HG02759 (cell line): Measurements from ENCODE around the gene LIN37.

Experiments
- ATAC-seq: cut with Tn5 transposase; IDR thresholded peaks from one replicate; pipeline ENCODE4 v1.9.1; 2021; ENCODE audit warnings: mild to moderate bottlenecking, moderate library complexity; ENCODE audit not compliant: unreplicated experiment

Gene LIN37, protein sequence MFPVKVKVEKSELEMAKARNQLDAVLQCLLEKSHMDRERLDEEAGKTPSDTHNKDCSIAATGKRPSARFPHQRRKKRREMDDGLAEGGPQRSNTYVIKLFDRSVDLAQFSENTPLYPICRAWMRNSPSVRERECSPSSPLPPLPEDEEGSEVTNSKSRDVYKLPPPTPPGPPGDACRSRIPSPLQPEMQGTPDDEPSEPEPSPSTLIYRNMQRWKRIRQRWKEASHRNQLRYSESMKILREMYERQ

DNA sequence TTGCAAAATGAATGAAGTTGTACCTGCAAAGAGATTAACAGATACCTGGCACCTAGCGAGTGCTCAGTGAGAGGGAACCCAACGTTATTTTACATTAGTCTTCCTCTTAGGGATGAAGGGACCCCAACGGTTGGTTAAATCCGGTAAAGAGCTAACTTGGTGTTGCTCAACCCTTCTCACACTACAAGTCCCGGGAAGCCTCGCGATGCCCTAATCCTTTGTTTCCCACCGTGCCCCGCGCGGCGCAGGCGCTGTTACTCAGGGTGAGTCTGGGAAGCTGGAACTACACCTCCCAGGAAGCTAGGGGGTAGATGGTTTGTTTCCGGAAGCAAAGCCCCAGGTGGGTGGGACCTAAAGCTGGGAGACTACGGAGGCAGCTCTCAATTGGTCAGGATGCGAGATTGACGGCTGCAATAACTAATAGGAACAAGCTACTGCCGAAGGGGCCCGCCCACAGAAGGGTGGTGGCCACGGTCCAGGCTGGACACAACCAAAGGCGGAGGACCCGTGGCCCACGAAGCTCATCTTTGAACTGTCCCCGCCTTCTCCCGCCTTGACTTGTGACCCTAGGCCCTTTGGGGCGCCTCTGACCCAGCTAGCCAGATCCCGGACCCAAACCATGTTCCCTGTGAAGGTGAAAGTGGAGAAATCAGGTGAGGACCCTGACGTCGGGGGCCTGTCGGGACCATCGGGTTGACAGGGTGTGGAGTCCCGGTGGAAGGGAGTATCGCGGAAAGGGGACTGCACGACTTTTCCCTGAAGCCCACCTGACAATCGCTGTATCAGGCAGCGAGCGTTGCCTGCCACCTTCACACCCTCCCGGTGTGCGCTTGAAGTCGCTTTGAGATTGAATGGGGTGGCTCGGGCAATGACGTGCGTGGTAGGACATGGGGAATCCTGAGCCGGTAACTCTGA, at the start of gene LIN37:
Gene LIN37, plus strand, starts transcription at position 471 of the 915 bp plus-strand sequence. Its CDS starts 149 bp downstream, at position 620.
- peak; percentile 69 for ATAC-seq

DNA sequence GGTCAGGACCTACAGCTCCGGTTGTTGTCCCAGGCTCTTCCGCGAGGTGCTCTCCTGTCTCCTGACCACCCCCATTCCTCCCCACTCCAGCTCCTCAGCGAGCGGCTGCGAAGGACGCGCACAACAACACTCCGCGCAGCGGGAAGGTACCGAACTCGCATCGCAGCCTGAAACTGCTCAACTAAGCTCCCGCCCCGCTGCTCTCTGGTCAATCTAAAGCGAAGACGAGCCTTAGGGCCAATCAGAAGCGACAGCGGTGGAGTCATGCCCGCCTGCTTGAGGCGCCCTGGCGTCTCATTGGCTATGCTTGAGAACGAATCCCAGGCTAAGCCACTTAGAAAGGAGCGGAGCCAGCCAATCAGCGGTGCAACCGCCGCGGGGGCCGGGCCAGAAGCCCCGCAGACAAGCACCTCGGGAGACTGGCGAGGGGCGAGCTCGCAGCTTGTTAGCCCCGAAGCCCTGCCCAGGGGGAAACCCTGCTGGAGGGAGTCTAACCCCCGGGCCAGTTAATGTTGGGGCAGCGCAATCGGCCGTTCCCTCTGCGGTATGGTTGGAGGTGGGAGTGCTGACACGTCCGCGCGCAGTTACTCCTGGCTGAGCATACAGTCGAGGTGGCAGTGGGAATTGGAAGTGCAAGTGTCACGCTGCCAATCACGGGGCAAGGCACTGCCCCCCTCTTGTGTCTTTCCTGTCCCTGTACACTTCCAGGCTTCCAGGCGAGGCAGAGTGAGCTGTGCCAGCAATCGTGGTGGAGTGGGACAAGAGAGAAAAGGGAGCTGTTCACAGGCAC, 46.0 kb upstream of the LIN37 start:
- ATAC-seq = peak; percentile 98

DNA sequence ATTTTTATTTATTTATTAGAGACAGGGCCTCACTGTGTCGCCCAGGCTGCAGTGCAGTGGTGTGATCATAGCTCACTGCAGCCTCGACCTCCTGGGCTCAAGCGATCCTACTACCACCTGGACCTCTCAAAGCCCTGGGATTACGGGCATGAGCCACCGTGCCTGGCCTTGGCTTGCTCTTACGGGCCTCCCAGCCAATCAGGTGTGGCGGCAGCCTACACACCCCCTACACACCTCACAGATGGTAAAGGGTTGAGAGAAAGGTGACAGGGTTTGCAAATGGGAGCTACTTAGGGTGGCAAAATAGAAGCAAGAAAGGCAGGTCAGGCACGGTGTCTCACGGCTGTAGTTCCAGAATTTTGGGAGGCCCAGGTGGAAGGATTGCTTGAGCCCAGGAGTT, 45.0 kb upstream of the LIN37 start:
- ATAC-seq = no peak

DNA sequence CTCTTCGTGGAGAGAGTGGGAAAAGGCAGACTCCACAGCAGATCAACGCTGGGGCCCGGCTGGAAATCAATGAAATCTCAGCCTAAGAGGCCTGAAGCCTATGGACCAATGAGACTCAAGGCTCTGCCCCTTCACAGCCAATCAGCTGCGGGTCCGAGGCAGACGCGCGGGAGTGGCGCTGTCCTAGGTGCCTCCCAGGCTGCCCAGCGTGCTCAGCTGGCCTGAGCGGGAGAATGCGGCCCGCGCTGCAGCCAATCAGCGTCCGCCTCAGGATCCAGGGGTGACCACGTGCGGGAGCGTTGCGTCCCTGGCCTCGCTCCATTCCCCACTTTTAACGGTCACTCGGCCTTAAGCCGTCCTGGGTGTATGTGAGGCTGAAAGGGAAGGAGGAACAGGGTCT, 44.2 kb upstream of the LIN37 start, which contains the start of gene ZBTB32:
Gene ZBTB32, plus strand, starts transcription at position 341 of the 400 bp plus-strand sequence. CDS start 10,069 bp downstream, outside the sequence.
- ATAC-seq = no peak

DNA sequence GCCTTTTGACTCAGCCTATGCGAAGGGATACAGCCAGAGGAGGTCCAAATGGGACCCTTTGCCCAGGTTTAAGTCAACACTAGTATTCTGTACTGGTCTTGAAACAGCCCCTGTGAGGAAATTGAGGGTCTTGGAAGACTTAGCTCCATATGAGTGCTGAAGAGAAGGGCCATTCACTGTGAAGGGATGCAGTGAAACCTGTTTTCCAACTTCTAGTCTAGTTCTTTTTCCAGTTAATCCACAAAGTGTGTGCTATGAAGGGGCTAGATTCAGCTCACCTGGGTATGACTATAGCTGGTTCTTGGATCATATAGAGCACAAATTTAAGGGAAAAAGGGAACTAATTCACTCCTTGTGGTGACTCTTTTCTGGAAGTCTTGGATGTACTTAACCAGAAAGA, 40.0 kb upstream of the LIN37 start:
- no peak for ATAC-seq

DNA sequence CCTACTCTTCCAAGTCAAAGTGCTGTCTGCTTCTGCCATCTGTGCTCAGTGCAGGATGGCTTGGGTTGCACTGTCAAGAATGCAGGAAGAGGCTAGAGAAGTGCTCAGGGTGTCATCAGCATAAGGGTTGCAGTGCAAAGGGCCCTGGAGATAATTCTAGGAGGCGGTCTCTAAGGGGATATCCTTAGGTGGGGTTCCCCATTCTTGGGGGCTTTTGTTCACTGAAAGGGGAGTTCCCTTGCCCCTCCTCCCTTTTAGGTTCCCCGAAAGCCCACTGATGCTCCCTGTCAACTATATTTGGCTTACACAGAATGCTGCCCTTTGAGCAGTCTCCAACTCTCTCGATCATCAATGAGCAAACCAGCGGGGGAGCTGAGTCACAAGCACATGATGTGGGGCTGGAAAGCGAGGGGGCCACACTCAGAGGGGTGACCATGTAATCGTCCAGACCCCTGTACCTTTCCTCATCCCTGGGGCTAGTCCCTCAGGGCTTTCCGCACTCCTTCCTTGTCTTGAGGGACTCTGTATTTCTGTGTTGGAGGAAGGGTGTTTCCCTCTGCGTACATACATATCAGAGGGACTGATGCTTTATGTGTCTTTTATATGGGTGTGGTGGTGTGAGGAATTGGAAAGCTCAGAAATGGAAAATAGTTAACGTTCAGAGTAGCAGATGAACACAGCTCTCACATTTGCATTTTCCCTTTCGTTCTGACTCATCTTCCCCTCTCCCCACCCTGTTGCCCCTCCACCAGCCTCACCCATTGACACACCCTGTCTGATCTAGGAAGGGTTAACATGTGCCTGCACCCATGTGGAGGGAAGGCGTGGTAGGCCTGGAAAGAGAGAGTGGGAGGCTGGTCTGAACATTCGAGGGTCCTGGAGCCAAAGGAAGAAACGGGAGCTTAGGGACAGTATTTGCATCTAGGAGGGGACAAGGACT, 37.3 kb upstream of the LIN37 start:
- ATAC-seq = no peak

DNA sequence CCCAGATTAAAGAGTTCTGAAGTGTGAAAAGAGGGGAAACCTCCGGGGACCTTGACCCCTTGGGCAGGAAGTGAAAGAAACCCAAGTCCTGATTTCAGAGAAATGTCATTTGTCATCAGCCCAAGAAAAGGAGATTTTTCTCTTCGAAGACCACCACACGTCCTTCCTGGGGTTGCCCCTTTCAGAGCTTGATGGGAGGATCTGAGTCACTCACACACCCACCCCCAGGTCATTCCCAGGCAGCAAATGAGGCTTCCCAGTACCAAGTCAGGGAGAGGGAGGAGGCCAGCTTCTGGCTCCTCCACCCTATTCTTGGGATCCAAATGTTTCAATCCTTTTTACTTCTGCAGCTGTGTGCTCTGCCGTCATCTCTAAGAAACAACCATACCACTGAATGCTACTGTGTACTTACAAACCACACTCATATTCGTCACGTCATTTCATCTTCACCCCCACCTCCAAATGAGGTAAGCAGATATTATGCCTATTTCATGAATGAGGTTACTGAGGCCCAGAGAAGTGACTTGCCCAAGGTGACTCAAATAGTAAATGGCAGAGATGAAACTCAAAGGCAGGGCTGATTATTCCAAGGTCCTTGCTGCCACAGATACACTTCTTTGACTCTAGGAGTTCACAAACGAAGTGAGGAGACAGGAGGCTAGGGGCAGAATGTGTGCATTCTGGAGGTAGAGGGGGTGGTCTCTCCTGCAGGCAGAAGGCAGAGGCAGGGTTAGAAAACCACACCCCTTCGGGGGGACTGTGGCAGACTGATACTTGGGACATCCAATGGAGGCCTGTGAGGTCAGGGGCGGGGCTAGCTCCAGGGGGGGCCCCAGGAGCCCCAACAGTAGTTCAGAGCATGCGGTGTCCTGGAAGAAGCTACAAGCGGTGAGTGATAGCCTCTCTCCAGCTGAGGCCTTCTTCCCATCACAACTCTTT, 35.5 kb upstream of the LIN37 start:
- no peak for ATAC-seq

DNA sequence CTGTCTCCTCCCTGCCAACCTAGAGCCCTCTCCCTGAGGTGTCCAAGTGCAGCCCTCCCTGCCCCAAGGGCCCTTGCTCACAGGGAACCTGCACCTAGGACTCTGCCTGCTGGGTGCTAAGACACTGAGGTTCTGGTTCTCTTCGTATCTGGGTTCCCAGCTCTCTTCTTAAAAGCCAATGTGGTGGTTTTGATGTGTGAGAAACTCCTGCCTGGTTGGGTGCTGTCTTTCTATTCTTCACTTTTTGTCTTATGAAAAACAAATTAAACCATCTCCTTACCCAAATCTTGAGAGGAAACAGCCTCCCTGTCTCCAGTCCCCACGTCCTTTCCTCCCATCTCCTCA, 34.9 kb upstream of the LIN37 start:
- ATAC-seq = no peak

DNA sequence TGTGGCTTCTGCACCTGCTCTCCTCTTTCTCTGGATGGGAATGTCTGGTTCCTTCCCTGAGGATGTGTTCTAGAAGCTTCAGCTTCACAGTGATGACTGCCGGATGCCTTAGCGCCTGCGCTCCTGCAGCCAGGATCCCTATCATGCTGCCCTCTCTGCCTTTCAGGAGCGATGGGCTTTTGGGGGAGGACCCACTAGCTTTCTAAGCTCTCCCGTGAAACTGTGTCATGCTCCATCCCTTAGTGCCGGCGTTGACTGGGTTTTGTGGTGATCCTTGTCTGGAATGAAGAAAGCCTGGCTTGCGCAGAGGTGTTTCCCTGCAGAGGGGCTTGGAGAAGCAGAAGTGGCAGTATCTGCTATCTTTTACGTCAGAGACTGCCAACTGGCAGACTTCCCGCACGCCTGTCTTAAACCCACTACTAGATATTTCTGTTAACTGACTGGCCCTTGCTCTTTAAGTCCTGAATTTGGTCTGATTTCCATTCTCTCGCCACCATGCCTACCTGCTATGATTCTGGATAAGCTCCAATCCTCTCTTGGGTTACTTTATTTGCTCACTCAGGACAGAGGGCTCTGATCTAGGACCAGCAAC, 34.4 kb upstream of the LIN37 start:
- ATAC-seq = no peak

DNA sequence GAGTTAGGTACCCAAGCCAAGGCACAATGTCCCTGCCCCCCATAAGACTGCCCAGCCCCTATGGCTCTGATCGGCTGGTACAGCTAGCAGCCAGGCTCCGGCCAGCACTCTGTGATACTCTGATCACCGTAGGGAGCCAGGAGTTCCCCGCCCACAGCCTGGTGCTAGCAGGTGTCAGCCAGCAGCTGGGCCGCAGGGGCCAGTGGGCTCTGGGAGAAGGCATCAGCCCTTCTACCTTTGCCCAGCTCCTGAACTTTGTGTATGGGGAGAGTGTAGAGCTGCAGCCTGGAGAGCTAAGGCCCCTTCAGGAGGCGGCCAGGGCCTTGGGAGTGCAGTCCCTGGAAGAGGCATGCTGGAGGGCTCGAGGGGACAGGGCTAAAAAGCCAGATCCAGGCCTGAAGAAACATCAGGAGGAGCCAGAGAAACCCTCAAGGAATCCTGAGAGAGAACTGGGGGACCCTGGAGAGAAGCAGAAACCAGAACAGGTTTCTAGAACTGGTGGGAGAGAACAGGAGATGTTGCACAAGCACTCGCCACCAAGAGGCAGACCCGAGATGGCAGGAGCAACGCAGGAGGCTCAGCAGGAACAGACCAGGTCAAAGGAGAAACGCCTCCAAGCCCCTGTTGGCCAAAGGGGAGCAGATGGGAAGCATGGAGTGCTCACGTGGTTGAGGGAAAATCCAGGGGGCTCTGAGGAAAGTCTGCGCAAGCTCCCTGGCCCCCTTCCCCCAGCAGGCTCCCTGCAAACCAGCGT, 33.6 kb upstream of the LIN37 start:
- ATAC-seq = no peak

DNA sequence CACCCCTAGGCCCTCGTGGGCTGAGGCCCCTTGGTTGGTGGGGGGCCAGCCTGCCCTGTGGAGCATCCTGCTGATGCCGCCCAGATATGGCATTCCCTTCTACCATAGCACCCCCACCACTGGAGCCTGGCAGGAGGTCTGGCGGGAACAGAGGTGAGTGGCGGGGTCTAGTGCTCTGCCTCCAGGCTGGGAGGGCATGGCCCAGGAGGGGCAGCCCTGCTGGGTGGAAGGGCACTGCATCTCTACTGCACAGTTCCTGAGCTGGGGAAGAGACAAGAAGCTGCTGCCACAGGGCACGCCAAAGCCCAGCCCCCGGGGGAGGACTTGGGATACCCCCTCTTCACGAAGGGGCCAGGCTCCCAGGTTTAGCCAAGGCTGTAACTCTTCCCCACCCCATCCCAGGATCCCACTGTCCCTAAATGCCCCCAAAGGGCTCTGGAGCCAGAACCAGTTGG, 33.0 kb upstream of the LIN37 start:
- no peak for ATAC-seq

DNA sequence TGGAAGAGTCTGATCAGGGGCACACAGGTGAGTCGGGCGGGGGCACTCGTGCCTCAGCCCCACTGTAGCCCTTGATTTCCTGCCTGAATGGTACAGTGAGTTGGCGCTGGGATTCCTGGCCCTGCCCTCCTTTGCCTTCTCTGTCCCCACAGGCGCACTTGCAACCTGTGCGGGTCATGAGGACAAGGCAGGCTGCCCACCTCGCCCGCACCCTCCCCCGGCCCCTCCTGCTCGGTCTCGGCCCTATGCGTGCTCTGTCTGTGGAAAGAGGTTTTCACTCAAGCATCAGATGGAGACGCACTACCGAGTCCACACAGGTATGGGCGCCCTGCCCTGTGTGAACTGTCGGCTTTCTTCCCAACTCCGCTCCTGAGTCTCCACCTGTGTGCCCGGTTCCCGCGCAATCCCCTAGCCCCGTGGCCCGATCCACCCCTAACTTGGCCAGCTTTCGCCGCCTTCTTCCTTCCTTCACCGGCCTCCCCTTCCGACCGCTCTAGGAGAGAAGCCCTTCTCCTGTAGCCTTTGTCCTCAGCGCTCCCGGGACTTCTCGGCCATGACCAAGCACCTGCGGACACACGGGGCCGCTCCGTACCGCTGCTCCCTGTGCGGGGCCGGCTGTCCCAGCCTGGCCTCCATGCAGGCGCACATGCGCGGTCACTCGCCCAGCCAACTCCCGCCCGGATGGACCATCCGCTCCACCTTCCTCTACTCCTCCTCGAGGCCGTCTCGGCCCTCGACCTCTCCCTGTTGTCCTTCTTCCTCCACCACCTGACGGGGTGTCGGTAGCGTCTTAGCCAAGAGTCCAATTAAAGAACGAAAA, 32.2 kb upstream of the LIN37 start:
- ATAC-seq = peak; percentile 3

DNA sequence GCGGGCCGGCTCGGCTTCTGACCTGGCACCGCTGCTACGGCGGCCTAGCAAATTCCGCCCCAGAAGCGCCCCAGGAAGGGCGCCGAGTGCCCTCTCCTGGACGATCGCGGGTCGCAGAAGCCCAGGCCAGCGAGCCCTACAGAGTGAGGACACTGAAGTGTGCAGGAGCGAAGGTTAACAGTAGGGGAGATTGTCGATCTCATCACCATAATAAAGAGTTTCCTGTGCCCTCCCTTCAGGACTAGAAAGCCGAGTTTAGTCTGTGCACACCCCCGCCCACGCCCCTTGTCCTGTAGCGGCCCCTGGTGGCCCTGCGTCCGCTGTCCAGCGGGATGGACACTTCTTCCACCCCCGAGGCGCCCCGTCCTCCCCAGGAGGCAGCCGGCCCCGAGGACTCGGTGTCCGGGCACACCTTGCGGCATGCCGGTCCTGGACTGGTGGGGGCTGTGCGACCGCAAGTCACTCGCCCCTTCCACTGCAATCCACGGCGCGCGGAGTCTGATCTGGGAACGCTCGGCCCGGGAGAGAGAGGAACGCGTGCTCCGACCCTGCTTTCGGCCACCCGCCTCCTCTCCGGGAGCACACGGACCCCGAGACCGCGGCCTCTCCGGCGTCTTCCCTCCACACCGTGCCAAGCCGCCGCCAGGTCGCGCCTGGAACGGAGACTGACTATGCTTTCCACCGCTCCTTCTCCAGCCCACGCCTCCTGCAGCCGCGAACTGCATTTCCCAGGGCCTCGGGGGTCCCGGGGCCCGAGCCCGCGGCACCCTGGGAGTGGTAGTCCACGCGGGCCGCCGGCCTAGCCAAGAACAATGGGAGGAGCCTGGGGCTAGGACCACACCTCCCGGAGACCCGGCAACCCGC, 31.3 kb upstream of the LIN37 start:
- ATAC-seq = peak; percentile 70

DNA sequence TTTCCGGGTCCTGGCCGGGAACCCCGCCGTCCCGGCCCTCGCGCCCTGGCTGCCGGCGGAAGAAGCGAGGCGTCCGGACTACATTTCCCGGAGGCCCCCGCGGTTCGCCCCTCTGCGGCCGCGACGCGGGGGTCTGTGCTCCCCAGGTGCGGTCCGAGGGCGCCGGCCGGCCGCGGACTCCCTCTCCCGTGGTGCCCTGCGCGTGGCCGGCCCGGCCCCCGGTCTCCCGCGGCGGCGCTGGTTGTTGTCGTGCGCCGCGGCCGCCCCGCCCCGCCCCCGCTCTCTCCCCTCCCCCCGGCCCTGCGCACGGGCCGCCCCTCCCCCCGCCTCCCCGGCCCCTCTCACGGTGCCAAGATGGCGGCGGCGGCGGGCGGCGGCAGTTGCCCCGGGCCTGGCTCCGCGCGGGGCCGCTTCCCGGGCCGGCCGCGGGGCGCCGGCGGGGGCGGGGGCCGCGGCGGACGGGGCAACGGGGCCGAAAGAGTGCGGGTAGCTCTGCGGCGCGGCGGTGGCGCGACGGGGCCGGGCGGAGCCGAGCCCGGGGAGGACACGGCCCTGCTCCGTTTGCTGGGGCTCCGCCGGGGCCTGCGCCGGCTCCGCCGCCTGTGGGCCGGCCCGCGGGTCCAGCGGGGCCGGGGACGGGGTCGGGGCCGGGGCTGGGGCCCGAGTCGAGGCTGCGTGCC, 30.6 kb upstream of the LIN37 start, which contains the start of gene KMT2B:
Gene KMT2B, plus strand, starts transcription at position 339 of the 680 bp plus-strand sequence. Its CDS starts 16 bp downstream, at position 355.
- peak; percentile 62 for ATAC-seq

DNA sequence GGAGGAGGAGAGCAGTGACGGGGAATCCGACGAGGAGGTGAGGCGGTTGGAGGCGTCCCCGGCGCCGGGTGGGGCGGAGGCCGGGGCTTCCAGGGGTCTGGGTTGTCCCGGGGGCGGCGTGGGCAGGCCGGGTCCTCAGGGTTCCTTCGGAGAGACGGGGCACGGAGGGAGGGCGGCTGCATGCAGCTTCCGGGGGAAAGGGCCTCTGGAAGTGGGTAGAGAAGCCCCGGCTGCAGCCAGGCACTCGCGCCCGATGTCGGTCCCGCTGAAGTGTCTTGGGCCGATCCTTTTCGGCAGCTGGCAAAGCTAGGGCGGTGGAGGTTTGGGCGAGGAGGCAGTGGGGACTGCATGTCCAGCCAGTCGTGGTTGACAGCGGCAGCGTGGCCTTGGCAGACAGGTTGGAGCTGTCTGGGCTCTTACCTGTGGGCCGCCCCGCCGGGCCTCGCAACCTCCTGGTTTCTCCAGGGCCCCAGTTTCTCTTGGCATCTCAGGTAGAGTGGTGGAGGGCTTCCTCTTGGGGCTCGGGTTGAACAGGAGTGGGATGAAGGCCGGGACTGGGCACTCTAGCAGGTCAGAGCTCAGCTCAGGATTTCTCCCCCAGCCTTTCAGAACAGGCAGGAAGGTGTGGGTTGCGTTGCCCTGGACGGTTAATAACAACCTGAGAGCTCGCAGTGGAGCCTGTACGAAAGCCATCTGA, 29.9 kb upstream of the LIN37 start:
- ATAC-seq = no peak
